GM12875 (cell line): ENCODE measurements around the gene MYO1D.

Experiments
- H3K4me3 ChIP-seq: one replicate; pipeline ENCODE4 v1.5.1; 2011; ENCODE audit warnings: low read depth, low read length, control low read depth
- TF ChIP-seq, protein P1 (sequence below): IDR thresholded peaks from 2 replicates; pipeline ENCODE4 v1.5.1; 2011; ENCODE audit warnings: low read depth, mild to moderate bottlenecking, control low read depth, inconsistent platforms, low read length, moderate library complexity, borderline replicate concordance; ENCODE audit not compliant: insufficient read depth

The MYO1D gene

DNA sequence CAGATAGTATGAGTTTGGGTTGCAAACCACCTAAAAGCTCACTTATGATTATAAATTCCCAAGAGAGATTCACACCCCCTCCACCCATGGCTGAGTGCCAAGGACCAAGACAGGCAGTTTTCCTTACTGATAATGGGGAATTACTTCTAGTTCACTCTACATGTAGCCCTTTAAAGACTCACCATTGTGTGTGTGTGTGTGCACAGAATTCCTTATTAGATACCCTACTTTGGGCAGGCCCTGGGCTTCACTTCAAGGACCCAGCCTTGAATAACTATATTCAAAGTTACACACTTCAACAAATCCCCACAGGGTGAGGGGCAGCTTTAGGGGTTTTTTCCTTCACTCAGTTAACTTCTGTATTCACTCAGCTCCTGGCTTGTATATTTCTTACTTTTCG is 143.5 kb downstream of the MYO1D start:
- no peak overlapping the region for H3K4me3 ChIP-seq
- TF ChIP-seq, protein P1, sequence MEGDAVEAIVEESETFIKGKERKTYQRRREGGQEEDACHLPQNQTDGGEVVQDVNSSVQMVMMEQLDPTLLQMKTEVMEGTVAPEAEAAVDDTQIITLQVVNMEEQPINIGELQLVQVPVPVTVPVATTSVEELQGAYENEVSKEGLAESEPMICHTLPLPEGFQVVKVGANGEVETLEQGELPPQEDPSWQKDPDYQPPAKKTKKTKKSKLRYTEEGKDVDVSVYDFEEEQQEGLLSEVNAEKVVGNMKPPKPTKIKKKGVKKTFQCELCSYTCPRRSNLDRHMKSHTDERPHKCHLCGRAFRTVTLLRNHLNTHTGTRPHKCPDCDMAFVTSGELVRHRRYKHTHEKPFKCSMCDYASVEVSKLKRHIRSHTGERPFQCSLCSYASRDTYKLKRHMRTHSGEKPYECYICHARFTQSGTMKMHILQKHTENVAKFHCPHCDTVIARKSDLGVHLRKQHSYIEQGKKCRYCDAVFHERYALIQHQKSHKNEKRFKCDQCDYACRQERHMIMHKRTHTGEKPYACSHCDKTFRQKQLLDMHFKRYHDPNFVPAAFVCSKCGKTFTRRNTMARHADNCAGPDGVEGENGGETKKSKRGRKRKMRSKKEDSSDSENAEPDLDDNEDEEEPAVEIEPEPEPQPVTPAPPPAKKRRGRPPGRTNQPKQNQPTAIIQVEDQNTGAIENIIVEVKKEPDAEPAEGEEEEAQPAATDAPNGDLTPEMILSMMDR = no peak

DNA sequence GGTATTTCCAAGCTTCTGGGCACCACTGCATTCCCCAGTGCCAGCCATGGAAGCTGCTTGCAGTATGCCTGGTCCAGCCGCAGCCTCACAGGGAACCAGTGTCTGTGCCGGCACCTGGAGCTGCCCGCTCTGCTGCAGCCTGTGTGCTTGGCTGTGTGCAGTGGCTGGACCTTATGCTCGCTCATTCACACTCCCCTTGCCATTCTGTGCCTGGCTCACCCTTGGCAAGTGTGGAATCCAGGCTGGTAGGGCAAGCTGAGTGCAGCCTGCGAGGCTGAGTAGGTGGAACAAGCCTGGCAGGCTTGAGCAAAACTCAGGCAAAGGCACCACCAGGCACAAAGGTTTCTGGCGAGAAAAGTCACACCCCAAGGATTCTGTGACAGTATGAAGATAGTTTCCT is 144.0 kb downstream of the MYO1D start:
- H3K4me3 ChIP-seq = no peak overlapping the region
- TF ChIP-seq, protein P1 = no peak

DNA sequence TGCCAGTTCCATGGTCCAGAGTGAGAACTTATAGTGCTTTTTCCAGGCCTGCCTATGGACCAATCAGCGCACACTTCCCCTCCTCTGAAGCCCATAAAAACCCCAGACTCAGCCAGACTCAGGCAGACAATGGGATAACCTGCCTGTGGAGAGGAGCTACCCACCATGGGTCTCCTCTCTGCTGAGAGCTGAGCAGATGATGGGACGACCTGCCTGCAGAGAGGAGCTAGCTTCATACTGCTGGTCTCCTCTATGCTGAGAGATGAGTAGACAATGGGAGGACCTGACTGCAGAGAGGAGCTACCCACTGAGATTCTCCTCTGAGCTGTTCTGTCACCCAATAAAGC is 144.7 kb downstream of the MYO1D start:
- TF ChIP-seq, protein P1 = no peak
- H3K4me3 ChIP-seq = no peak overlapping the region

DNA sequence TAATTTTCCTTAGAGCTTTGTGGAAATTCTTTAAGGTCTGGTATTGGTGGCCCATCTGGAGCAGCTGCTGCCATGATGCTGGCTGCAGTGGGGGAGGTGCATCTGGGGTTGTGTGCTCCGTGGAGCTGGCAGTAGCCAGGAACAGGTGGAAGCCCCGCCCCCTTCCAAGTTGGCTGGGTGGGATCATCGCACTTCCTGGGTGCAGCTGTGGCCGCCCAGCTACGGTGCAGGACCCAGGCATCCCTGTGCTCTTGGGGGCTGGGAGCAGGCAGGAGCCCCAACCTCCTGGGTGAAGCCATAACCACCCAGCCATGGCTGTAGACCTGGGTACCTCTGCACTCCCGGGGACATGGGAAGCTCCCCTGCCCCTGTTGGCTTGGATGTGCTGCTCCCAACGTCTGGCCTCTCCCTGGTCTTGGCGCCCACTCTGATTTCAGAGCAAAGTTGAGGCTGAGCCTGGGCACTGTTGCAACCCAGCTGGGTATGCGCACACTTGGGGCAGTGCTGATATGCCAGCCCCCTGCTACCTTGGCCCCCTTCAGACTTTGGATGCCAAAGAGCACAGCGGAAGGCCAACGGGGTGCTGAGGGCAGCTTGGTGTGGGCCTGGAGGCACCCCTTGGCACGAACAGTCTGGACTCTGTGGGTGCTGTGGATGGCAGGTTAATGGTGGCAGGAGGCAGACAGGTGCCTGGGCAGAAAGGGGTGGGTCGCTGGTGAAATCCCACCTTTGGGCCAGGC is 145.2 kb downstream of the MYO1D start:
- no peak overlapping the region for H3K4me3 ChIP-seq

DNA sequence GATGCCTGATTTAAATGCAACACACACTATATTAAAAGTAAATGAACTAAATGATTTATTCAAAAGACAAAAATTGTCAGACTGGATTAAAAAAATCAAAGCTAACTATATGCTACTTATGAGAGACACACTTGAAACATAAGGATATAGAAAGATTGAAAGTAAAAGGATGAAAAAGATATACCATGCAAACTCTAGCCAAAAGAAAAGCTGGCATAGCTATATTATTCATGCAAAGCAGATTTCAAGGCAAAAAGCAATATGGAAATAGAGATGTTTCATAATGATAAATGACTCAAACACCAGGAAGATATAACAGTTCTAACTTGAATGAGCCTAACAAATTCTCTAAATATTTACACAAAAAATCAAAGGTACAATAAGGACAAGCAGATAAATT is 149.2 kb downstream of the MYO1D start:
- no peak overlapping the region for H3K4me3 ChIP-seq
- TF ChIP-seq, protein P1 = no peak

More for the DNA sequence above, 145.2 kb downstream of the MYO1D start:
- TF ChIP-seq, protein P1 = no peak

DNA sequence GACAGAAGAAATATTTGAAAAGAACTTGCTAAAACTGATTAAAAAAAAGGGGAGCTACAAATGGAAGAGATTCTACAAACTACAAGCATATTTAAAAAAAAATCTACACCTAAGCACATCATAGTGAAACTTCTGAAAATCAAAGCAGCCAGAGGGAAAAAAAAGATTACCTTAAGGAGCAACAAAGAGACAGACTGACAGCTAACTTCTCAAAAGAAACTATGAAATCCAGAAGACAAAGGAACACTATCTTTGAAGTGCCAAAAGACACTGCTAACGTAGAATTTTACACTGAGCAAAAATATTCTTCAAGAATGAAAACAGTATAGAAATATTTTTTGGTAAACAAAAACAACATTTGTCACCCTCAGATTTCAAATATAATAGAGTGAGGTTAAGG is 151.2 kb downstream of the MYO1D start:
- TF ChIP-seq, protein P1 = no peak
- no peak overlapping the region for H3K4me3 ChIP-seq

DNA sequence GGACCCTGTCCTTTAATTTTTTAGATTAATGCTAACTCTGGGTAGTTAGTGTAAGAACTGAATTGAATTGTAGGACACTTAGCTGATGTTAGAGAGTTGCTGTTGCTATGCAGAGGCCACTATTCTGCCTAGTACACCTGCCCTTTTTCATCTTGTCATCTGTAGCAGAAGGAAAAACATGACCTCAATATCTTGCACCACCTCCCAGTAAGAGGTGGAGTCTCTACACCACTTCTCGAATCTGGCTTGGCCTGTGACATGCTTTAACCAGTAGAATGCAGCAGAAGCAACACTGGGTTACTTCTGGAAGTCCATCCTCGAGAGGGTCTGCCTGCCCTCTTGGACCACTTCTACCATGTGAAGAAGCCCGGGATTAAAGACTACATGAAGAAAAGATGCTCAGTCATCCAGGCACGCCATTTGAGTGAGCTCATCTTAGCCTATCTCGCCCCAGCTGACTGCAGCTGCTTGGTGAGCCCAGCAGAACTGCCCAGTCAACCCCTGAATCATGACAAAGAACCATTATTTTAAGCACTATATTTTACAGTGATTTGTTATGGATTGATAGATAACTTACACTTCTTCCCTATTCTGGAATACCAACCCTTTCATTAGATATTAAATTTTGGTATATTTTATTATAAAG is 153.5 kb downstream of the MYO1D start:
- TF ChIP-seq, protein P1 = no peak
- no peak overlapping the region for H3K4me3 ChIP-seq
